Amniotic stem cell (primary cell): ENCODE measurements around the gene MIA3.

ENCODE experiments used
- DNase-seq: peaks from one replicate; lab custom pipeline; 2025; lab: John Stamatoyannopoulos, UW

MIA3 gene

GRCh38 chr1:222618880-222619596 is 1.1 kb downstream of the MIA3 start:
- no peak for DNase-seq

- no peak for DNase-seq
Measured at GRCh38 chr1:222620566-222620965, 2.7 kb downstream of the MIA3 start.

- no peak for DNase-seq
Measured at GRCh38 chr1:222622765-222623164, 4.9 kb downstream of the MIA3 start.

GRCh38 chr1:222623458-222623857 is 5.6 kb downstream of the MIA3 start:
- DNase-seq, result no peak

- DNase-seq, result no peak
Measured at GRCh38 chr1:222624214-222624613, 6.3 kb downstream of the MIA3 start.

GRCh38 chr1:222627232-222627631 is 9.3 kb downstream of the MIA3 start:
- DNase-seq, result no peak

- peak; percentile 11 for DNase-seq
Measured at GRCh38 chr1:222629921-222630535, 12.1 kb downstream of the MIA3 start.

GRCh38 chr1:222631611-222632208 is 13.8 kb downstream of the MIA3 start:
- DNase-seq, result no peak

- DNase-seq, result no peak
Measured at GRCh38 chr1:222632749-222633148, 14.9 kb downstream of the MIA3 start.

GRCh38 chr1:222634180-222635013 is 16.5 kb downstream of the MIA3 start:
- peak; percentile 46 for DNase-seq

- DNase-seq, result no peak
Measured at GRCh38 chr1:222641269-222641948, 23.5 kb downstream of the MIA3 start.

GRCh38 chr1:222642468-222642867 is 24.6 kb downstream of the MIA3 start:
- DNase-seq, result no peak

GRCh38 chr1:222643606-222643937 is 25.7 kb downstream of the MIA3 start:
- DNase-seq, result no peak

GRCh38 chr1:222643938-222644635 is 26.2 kb downstream of the MIA3 start:
- peak; percentile 97 for DNase-seq

- no peak for DNase-seq
Measured at GRCh38 chr1:222644636-222644980, 26.7 kb downstream of the MIA3 start.

GRCh38 chr1:222652676-222653075 is 34.8 kb downstream of the MIA3 start:
- no peak for DNase-seq

- no peak for DNase-seq
Measured at GRCh38 chr1:222653178-222653827, 35.4 kb downstream of the MIA3 start.

- no peak for DNase-seq
Measured at GRCh38 chr1:222654849-222655248, 37.0 kb downstream of the MIA3 start.

GRCh38 chr1:222656391-222657155 is 38.7 kb downstream of the MIA3 start:
- no peak for DNase-seq

- DNase-seq, result no peak
Measured at GRCh38 chr1:222657899-222658298, 40.0 kb downstream of the MIA3 start.
